ENCODE results near the gene CDYL.
A peak's percentile ranks its signal among the peaks of the same experiment; 100 is the strongest.

Gene CDYL

GRCh38 chr6:4905826-4906225, 129.6 kb downstream of the CDYL start:
- Histone ChIP-seq H3F3A (ENCODE audit: insufficient read depth, low read length) (no peaks in the 10 kb centered on the region), H3K36me3 (ENCODE audit: insufficient read depth, low read length) (no peaks in the 10 kb centered on the region), H2AFZ (ENCODE audit: low read length) (no peak overlapping the region), H3K27ac (ENCODE audit: low read depth, low read length, poor library complexity, severe bottlenecking) (no peak overlapping the region), H3K9me2 (ENCODE audit: low read depth, low read length) (no peaks in the 10 kb centered on the region), H3K79me2 (ENCODE audit: insufficient read depth, low read length) (no peaks in the 10 kb centered on the region), H3K27me3 (ENCODE audit: insufficient read depth, low read length) (no peaks in the 10 kb centered on the region), H3K4me2 (ENCODE audit: low read length) (no peak overlapping the region), H3K9me3 (ENCODE audit: low read length) (no peaks in the 10 kb centered on the region), H3K4me3 (ENCODE audit: low read depth, low read length, poor library complexity, severe bottlenecking) (no peak overlapping the region), H3K9ac (ENCODE audit: low read length) (no peak overlapping the region), H3K4me1 (ENCODE audit: insufficient read depth, low read length, severe bottlenecking) (peaks cover 13% of the 10 kb centered on the region), H4K20me1 (ENCODE audit: insufficient read depth, low read length) (no peaks in the 10 kb centered on the region)
- TF ChIP-seq EZH2 (IDR thresholded peaks at IDR 0.05; ENCODE audit: borderline replicate concordance, low read length), result no peak

GRCh38 chr6:4906293-4907276, 130.4 kb downstream of the CDYL start:
- Histone ChIP-seq H3K27me3 (ENCODE audit: insufficient read depth, low read length) (no peaks in the 10 kb centered on the region), H3K4me2 (ENCODE audit: low read length) (peak overlapping the region; percentile 7; the same call in 1 of the 2 replicates), H3K36me3 (ENCODE audit: insufficient read depth, low read length) (no peaks in the 10 kb centered on the region), H3K27ac (ENCODE audit: low read depth, low read length, poor library complexity, severe bottlenecking) (no peak overlapping the region), H3K9ac (ENCODE audit: low read length) (no peak overlapping the region), H3K79me2 (ENCODE audit: insufficient read depth, low read length) (no peaks in the 10 kb centered on the region), H4K20me1 (ENCODE audit: insufficient read depth, low read length) (no peaks in the 10 kb centered on the region), H3F3A (ENCODE audit: insufficient read depth, low read length) (no peaks in the 10 kb centered on the region), H3K4me1 (ENCODE audit: insufficient read depth, low read length, severe bottlenecking) (peaks cover 13% of the 10 kb centered on the region), H3K9me3 (ENCODE audit: low read length) (no peaks in the 10 kb centered on the region), H3K4me3 (ENCODE audit: low read depth, low read length, poor library complexity, severe bottlenecking) (no peak overlapping the region), H2AFZ (ENCODE audit: low read length) (no peak overlapping the region), H3K9me2 (ENCODE audit: low read depth, low read length) (no peaks in the 10 kb centered on the region)
- no peak for TF ChIP-seq EZH2 (IDR thresholded peaks at IDR 0.05; ENCODE audit: borderline replicate concordance, low read length)
- TF ChIP-seq CTCF (IDR thresholded peaks at IDR 0.05; ENCODE audit: low read length), result no peak

- Histone ChIP-seq H3K4me3 (ENCODE audit: low read depth, low read length, poor library complexity, severe bottlenecking) (no peak overlapping the region), H4K20me1 (ENCODE audit: insufficient read depth, low read length) (no peaks in the 10 kb centered on the region), H3F3A (ENCODE audit: insufficient read depth, low read length) (no peaks in the 10 kb centered on the region), H2AFZ (ENCODE audit: low read length) (no peak overlapping the region), H3K9me3 (ENCODE audit: low read length) (no peaks in the 10 kb centered on the region), H3K27ac (ENCODE audit: low read depth, low read length, poor library complexity, severe bottlenecking) (no peak overlapping the region), H3K9me2 (ENCODE audit: low read depth, low read length) (no peaks in the 10 kb centered on the region), H3K79me2 (ENCODE audit: insufficient read depth, low read length) (no peaks in the 10 kb centered on the region), H3K4me1 (ENCODE audit: insufficient read depth, low read length, severe bottlenecking) (peaks cover 13% of the 10 kb centered on the region), H3K9ac (ENCODE audit: low read length) (no peak overlapping the region), H3K4me2 (ENCODE audit: low read length) (no peak overlapping the region), H3K27me3 (ENCODE audit: insufficient read depth, low read length) (no peaks in the 10 kb centered on the region), H3K36me3 (ENCODE audit: insufficient read depth, low read length) (no peaks in the 10 kb centered on the region)
- TF ChIP-seq EZH2 (IDR thresholded peaks at IDR 0.05; ENCODE audit: borderline replicate concordance, low read length), result no peak
- no peak for TF ChIP-seq CTCF (IDR thresholded peaks at IDR 0.05; ENCODE audit: low read length)
Measured at GRCh38 chr6:4907602-4908001, 131.4 kb downstream of the CDYL start.
